ENCODE measurements around the gene PPDPF.
"Not testable (repeated sequence)": the region's sequence is repeated elsewhere in the genome, so short reads cannot be mapped to it uniquely, and the experiment has no call there.

The PPDPF gene

DNA sequence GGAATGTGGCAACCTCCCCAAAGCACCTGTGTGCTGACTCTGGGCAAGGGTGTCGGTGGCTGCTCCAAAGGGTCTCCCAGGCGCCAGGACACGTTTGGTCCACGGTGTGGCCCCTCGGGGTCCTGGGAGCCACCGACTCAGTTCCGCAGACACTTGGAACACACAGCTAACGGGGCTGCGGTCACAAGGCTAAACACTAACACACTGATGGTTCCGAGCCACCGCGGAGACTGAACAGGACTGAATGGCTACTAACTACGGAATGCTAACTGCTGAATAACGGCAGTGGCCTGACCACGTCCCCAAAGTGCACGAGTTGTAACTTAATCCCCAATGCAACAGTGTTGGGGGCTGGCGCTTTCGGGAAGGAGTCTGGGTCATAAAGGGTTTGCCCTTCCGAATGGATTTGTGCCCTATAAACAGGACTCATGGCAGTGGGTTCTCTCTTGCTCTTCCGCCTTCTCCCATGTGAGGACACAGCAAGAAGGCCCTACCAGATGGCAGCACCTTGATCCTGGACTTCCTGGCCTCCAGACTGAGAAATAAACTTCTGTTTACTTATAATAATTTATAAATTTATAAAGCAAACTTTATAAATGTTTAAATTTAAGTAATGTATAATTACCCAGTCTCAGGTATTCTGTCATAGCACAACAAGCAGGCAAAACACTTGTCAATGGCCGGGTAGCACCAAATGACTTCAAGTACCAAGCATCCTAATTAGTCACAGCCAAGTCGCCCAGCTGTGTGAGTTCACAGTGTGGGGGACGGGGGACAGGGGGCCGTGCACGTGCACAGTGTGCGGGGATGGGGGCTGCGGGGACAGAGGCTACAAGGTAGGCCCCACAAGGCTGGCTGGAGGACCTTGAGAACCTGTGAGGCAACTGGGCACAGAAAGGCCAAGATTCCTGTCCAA, 19.4 kb upstream of the PPDPF start:
- DNase-seq = no peak

DNA sequence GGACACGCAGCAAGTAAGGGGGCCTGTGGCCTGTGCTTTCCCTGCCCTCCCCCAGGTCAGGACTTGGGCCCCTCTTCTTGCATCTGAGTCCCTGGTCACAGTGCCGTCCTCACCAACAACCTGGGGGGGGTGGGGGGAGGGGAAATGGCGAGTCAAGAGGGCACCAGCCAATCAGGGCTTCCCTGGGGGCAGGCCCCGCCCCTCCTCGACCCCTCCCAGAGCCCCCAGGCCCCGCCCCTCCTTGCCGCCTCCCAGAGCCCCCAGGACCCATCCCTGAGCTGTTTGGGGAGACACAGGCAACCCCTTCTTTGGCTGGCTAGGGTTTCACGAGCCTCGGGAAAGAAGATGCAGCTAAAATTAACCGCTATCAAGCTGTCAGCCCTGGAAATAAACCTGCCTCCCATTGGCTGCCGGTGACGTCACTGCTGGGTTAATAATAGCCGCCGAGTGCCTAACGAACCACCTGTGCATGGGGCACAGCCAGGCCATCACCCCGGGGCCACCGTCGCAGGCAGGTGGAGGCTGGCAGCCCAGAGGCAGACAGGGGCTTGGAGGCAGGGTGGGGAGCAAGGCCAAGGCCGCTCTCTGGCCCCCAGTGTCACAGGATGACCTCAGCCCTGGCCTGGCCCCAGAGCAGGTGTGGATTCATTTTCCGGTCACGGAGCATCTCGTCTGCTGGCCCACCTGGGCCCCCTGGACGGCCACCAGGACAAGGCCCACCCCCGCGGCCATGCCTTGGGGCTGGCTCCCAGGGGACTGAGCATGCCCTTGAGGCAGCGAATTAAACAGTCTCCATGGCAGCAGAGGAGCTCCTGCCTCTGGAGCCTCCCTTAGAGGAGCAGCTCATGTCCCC, 18.5 kb upstream of the PPDPF start:
- peak; percentile 81 for DNase-seq

DNA sequence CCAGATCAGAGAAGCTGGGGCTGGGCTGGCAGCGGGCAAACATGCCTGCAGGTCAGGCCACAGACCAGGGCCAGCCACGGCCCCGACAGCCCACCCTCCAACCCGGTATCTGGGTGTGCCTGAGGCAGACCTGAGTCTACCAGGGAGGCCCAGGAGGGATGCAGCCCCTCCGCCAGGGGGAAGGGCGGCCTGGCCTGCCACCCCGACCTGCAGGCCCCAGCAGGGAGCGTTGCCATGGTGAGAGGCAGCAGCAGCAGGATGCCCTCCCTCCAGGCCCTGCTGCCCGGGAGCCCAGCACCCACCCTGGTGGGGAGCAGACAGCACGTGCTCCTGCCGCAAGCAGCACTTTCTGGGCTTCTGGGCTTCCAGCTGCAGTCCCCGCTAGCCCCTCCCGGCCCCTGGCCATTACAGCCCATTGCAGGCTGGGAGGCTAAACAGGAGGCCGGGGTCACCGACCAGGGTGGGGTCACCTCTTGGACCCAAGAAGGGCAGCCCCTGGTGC, 17.8 kb upstream of the PPDPF start:
- peak; percentile 73 for DNase-seq

DNA sequence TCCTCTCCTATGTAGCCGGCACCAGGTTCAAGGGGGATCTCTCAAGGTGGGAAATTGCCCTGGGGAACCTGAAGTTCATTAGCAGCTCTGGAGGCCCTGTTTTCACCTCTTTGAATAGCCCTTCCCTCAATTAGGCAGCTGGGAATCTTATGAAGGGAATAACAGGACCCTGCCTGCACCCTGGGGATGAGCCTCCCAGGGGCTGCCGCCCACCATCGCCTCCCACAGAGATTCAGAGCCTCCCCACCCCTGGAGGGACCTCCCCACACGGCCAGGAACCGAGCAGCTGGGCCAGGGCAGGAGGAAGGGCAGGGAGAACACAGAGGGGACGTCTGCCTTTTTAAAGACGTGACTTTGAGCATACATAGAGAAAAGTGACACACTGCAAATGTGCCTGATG, 17.0 kb upstream of the PPDPF start:
- DNase-seq = no peak

DNA sequence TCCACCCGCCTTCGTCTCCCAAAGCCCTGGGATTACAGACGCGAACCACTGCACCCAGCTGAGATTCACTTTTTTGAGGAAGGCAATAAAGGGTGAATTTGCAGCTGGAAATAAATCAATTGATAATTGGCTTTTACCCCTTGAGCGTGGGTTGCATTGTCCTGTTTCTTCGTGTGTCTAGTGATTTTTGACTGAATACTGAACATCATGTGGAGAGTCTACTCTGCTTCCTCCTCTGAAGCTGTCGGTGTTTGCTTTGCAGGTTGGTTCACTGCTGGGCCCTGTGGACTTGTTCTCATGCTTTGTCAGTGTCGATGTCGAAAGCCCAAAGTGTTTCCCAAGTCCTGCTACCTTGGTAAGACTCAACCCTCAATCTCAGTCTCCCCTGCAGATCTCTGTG, 15.9 kb upstream of the PPDPF start:
- DNase-seq = no peak

DNA sequence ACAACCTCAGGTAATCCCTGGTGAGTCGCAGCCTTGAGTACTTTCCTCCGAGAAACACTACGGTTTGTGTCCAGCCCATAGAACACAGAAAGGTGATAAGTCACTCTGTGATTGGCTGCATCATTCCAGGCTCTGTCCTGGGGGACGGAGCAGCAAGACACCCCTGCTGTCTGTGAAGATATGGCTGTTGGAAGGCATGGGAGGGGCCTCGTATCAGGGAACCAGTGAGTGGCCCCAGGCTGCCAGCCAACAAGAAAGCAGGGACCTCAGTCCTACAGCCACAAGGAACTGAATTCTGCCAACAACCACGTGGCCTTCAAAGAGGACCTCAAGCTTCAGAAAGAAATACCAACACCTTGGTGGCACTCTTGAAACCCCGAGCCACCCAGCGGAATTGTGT, 15.3 kb upstream of the PPDPF start:
- DNase-seq = no peak

DNA sequence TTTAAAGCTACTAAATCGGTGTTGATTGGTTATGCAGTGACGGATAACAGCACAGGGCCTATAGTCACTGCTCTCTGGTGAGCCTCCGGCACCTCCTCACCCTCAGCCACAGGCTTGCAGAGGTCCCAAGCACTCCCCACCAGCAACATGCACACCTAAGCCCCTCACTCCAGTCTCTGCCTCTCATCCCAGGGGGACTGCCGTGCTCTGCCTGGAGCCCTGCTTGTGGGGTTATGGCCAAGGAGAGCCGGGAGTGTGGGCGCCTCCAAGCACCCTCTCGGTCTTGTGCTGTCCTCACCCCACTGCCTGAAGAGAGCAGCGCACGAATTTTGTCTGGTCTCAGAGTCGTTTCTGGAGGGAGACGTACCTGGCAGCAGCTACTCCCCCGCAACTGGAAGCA, 14.8 kb upstream of the PPDPF start:
- no peak for DNase-seq

DNA sequence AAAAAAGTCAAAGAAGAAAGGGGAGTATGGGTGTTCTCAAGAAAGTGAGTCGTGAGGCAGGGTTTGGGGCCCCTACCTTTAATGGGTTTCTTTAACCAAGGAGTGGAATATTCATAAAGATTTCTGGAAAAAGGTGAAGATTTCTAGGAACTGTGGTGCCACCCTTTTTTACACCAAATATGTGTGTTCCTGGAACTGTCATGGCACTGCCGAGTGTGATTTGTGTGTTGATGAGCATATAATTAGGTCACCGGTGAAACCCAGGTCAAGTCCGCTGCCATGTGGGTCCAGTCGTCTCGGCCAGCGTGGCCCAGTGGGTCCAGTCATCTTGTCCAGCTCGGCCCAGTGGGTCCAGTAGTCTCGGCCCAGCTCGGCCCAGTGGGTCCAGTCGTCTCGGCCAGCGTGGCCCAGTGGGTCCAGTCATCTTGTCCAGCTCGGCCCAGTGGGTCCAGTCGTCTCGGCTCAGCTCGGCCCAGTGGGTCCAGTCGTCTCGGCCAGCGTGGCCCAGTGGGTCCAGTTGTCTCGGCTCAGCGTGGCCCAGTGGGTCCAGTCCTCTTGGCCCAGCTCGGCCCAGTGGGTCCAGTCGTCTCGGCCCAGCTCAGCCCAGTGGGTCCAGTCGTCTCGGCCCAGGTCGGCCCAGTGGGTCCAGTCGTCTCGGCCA, 13.4 kb upstream of the PPDPF start:
- DNase-seq = no peak

DNA sequence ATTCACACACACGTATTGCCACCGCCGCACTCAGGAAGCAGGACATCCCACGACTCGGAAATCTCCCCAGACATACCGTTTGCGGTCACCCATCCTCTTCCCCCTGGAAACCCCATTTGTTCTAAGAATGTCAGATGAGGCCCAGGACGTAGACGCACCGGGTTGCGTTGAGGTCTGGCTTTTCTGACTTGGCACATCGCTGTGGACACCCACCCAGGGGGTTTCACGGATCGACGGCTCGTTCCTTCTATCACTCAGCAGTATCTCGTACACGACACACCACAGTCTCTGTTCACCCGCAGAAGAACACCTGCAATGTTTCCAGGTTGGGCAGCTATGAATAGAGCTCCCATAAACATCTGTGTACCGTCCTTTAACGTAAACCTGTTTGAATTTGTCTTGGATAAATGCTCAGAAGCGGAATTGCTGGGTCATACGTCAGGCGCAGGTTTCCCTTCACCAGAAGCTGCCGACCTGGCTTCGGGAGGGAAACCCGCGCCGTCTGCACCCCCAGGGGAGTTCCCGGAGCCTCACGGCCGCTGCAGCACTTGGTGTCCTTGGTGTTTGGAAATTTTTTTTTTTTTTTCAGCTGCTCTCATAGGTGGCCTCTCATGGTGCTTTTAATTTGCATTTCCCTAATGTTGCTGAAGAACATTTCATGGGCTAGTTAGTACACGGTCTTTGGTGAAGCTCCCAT, 12.3 kb upstream of the PPDPF start:
- DNase-seq = no peak

DNA sequence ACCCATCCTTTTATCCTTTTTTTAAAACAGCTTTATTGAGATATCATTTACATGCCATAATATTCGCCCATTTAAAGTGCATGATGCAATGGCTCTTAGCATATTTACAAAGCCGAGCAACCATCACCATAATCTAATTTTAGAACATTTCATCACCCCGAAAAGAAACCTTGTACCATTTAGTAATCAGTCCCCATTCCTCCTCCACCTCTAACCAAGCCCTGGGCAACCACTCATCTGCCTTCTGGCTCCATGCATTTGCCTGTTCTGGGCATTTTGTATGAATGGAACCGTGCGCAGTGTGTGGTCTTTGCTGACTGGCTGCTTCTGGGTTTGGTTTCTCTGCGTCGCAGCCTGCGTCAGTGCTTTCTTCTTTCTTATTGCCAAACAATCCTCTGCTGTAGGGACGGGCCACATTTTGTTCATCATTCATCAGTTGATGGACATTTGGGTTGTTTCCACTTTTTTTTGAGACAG, 11.4 kb upstream of the PPDPF start:
- no peak for DNase-seq

DNA sequence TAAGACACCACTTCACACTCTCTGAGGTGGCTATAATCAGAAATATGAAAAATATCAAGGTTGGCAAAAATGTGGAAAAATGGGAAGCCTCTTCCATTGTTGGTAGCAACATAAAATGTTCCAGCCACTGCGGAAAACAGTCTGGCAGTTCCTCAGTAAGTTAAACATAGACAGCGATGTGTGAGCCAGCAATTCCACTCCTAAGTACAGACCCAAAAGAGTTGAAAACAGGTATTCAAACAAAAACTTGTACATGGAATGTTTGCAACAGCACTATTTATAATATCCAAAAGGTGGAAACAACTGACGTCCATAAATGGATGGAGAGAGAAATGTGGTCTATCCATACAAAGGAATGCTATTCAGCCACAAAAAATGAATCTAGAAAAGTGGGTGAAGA, 7.4 kb upstream of the PPDPF start:
- no peak for DNase-seq

DNA sequence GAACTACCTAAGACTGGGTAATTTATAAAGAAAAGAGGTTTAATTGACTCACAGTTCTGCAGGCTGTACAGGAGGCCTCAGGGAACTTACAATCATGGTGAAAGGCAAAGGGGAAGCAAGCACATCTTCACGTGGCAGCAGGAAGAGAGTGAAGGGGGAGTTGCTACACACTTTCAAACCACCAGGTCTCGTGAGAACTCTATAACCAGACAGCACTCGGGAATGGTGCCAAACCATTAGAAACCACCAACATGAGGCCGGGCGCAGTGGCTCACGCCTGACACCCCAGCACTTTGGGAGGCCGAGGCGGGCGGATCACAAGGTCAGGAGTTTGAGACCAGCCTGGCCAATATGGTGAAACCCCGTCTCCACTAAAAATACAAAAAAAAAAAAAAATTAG, 6.0 kb upstream of the PPDPF start:
- not testable (repeated sequence) for DNase-seq

DNA sequence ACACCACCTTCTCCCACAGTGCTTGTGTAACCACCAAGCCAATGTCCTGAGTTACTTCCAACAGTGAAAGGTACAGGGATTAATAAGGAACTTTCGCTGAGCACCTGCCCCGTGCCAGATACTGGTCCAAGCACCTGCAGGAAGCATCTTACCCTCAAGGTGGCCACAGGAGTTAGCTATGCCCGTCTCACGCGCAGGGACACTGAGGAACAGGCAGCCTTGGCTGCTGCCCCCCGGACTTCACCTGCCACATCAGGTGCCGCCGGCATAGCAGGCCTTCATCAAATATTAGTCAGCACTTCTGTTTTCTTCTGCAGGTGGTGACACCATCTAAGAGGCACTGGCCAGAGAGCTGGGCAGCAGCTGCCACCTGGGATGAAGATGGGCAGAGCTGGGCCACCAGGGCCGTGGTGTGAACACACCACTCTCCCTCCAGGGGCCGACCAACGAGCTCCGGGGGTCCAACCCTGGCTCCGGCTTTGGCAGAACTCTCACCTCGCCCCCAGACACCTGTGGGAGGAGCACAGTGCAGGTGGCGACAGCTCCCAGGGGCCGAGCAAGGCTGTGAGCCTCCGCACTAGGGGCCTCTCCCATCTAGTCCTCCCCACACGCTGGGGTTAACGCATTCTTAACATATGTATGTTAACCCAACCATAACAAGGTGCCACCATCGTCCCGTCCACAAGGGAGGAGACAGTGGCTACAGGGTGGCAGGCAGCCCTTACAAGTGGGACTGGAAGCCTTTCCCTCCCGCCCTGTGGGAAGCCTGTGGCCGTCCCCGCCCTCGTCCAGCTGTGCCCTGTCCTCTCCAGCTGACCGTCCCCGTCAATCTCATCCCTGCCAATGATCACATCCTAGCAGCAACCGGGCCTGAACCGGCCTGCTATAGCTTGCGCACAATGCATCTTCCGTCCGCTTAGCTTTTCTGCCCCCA, 2.9 kb upstream of the PPDPF start:
- no peak for DNase-seq

DNA sequence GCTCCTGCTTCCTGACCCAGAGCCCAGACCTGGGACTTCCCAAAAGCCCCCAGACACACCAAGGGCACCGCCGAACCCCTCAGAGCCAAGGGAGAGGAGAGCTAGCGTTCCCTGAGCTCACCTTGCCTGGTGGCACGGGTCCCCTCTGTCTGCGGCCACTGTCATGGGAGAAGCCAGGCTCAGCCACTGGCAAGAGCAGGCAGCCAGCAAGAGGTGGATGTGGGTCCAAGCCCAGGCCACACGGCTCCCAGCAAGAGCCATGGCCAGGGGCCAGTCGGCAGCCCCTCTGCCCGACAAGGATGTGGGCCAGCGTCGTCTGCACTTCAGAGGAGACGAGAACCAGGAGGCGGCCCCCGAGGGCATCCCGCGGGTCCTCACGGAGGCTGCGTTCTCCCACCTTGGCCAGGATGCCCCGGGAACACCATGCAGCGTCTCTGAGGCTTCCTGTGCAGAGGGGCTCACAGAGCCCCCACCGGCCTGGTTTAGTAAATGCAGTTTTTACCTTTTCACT, 2.2 kb upstream of the PPDPF start:
- no peak for DNase-seq

DNA sequence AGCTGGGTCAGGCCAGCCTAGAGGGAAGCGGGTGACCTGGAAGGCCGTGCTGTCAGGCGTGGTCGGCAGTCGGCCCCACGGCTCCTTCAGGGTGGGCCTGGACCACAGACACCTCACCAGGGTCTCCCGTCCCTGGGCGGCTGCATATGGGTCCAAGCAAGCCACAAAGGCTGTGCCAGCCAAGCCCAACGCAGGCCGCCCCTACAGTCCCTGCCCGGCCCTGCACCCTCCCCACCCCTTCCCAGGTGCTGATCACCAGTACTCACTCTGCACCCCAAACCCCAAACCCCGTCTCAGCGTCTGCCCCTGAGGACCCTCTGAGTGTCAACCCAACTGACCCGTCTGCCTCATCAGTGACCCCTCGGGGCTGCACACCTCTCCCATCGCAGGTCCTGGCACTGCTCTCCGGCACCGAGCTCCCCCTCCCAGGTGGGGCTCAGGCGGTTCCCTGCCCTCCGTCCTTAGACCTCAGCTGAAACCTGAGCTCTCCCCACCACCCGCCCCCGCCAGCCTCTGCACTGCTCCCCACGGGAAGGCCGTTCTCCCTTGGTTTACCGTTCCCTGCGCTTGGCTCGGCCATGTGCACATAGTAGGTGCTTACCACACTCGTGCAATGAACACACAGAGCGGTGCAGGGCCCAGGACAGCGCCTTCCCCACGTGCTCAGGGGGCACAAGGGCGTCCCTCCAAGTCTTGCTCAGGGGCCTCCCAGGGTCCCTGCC, 1.5 kb upstream of the PPDPF start:
- no peak for DNase-seq

DNA sequence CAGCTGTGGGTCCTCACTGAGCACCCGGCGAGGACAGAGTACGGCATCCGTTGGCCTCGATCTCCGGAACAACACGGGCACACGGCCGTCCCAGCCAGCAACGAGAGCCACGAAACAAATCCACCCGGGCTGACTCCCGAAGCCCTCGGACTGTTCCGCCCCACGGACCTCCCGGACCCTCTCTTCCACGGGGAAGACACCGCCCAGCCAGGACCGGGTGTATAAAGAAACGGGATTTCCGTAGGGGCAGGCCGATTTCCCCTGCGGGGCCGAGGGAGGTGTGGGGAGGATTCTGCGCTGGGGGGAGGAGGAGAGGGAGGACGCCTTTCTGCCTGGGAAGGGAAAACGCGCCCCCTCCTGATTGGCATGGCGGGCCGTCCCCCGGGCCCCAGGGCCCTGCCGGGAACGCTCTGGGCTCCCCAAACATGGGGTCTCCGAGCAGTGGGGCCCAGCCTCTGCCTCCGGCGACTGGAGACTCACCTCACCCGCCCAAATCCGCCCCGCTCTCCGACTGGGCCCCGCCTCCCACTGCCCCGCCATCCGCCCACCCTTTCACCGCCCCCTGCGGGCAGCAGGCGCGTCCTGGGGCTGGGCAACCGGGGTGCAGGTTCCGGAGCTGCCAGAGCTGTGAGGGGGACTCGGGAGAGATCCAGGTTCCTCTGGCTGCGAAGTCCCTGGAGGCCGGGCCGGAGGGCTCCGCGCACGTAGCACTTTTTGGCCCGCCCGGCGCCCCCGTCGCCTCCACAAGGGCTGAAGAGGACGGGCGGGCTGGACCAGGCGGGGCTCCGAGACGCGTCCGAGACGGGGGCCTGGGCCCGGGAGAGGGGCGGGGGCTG, 679 bp upstream of the PPDPF start:
- no peak for DNase-seq

DNA sequence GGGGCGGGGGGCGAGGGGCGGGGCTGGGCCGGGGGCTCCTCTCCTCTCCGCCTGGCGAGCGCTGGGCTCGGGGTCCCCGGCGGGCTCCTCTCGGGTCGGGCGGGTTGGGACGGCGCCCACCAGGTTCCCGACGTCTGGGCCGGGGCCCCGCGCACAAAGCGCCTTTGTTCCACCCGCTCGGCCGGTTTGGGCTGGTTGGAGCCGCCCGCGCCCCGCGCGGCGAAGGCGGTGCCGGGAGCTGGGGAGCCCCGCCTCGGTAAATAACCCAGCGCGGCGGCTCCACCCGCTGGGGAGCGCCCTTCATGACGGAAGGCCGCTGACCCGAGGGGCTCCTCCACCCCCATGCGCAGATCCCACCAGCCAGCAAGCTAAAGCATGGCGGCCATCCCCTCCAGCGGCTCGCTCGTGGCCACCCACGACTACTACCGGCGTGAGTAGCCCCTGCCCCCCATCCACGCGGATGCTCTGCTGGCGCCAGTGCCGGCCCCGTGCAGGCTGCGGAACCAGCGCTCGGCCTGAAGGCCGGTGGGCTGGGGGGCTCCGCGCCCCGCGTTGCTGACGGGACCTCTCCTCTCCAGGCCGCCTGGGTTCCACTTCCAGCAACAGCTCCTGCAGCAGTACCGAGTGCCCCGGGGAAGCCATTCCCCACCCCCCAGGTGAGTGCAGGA, 503 bp downstream of the PPDPF start:
- peak; percentile 54 for DNase-seq

DNA sequence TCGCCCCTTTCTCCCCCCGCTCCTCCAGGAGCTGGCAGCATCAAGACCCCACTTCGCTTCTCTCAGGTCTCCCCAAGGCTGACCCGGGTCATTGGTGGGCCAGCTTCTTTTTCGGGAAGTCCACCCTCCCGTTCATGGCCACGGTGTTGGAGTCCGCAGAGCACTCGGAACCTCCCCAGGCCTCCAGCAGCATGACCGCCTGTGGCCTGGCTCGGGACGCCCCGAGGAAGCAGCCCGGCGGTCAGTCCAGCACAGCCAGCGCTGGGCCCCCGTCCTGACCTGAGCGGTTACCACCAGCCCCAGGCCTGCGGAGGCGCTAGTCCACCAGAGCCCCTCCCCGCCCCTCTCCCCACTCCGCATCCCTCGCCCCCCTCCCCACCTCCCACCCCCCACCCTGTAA, 1.0 kb downstream of the PPDPF start:
- DNase-seq = no peak
